Activated CD4-positive, alpha-beta memory T cell treated with anti-CD3 and anti-CD28 coated beads, Interleukin-2, amount 10 ng/mL, durations not matched to agents 7 days and 5 days (primary cell): ENCODE results near the gene DYNC1LI2. TPM values are rescaled to one million over a fixed set of nuclear protein-coding genes. Genes with fewer than 3 reads are reported as not detected.
A peak's percentile ranks its signal among the peaks of the same experiment; 100 is the strongest.

ENCODE experiments used
- CTCF ChIA-PET: fragments of 350-600 bp; sonication (Branson Sonifier 250); formaldehyde crosslinking; loops from one replicate; lab custom pipeline; 2021; ENCODE audit warnings: antibody characterized with exemption, inconsistent platforms; lab: Charles Lee
- POLR2A ChIA-PET: fragments of 350-600 bp; sonication (Branson Sonifier 250); formaldehyde crosslinking; loops from one replicate; lab custom pipeline; 2021; ENCODE audit warnings: antibody characterized with exemption; lab: Charles Lee
- DNase-seq: peaks from one replicate; pipeline ENCODE4 v3.0.0-alpha.2; 2020
- H3K27ac Mint-ChIP-seq: one replicate; pipeline ENCODE4 v1.8.0; 2021; ENCODE audit warnings: mild to moderate bottlenecking, mixed read lengths
- H3K27me3 Mint-ChIP-seq: one replicate; pipeline ENCODE4 v1.8.0; 2021; ENCODE audit warnings: mixed read lengths
- H3K36me3 Mint-ChIP-seq: one replicate; pipeline ENCODE4 v1.8.0; 2021; ENCODE audit warnings: low read depth, mixed read lengths
- H3K4me1 Mint-ChIP-seq: one replicate; pipeline ENCODE4 v1.8.0; 2021; ENCODE audit warnings: mixed read lengths
- H3K4me3 Mint-ChIP-seq: one replicate; pipeline ENCODE4 v1.8.0; 2021; ENCODE audit warnings: mild to moderate bottlenecking, mixed read lengths
- H3K9me3 Mint-ChIP-seq: one replicate; pipeline ENCODE4 v1.8.0; 2021; ENCODE audit warnings: mixed read lengths
- total RNA-seq, 2 experiments: library from RNA; stranded (reverse); gene quantifications; one replicate each; pipeline ENCODE4 v1.2.3, GENCODE V29; 2021

The DYNC1LI2 gene
- total RNA-seq, 2 experiments from 2014 or later: 50.1 to 52.9 TPM

DNA sequence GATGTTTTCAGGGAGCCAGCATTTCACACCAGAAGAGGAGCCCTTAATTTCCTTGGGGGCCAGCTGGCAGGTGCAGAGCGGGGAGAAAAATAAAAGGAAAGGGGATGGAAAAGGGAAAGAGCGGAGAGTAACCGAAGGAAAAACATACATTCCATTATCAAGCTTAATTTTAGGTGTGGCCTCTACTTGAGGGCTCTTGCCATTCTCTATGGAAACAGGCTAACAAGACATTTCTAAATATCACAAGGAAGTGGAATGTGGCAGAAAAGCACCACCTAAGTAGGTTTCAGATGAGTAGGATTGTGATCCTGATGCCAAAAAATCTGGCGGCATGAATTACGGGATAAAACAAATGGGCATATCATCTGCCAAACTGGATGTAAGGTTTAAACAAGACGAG is 970 bp upstream of the DYNC1LI2 start:
- H3K27ac Mint-ChIP-seq: peak overlapping the region; percentile 61
- H3K27me3 Mint-ChIP-seq: peaks cover 15% of the 10 kb centered on the region
- H3K36me3 Mint-ChIP-seq: peaks cover 16% of the 10 kb centered on the region
- H3K4me3 Mint-ChIP-seq: peak overlapping the region; percentile 70
- H3K4me1 Mint-ChIP-seq: peaks cover 34% of the 10 kb centered on the region
- no peaks in the 10 kb centered on the region for H3K9me3 Mint-ChIP-seq
- no peak for DNase-seq
- POLR2A ChIA-PET: interaction anchor here (0.7 to 2.6 kb wide), 7 partner anchors 10 to 345 kb away, joined by 3 to 8 read pairs (median 5); partner anchors contain the start of genes CKLF and NAE1
- CTCF ChIA-PET: interaction anchor here (0.6 to 3.4 kb wide), 29 partner anchors 10 to 348 kb away, joined by 3 to 27 read pairs (median 4); partner anchors contain the start of genes NAE1 and PDP2

DNA sequence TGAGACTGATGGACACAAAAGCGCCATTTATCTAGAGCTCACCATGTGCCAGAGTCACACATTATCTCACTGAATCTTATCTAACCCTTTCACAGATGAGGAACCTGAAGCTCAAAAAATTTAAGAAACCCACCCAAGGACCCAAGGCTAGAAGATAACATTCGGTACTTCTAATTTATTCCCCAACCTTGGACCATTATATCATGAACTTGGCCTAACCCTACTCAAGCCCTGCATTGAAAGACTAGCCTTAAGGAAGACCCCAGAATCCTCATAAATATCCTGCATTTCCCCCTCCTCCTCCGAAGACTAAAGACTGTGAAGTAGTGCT is 548 bp upstream of the DYNC1LI2 start:
- Mint-ChIP-seq H3K36me3 (peaks cover 18% of the 10 kb centered on the region), H3K27ac (peak overlapping the region; percentile 61), H3K27me3 (peaks cover 15% of the 10 kb centered on the region), H3K4me3 (peak overlapping the region; percentile 70), H3K9me3 (no peaks in the 10 kb centered on the region), H3K4me1 (peaks cover 37% of the 10 kb centered on the region)
- DNase-seq: no peak
- ChIA-PET POLR2A (interaction anchor here (0.7 to 2.6 kb wide), 9 partner anchors 10 to 345 kb away, joined by 3 to 8 read pairs (median 3); partner anchors contain the start of genes CKLF and NAE1), CTCF (interaction anchor here (0.5 to 3.4 kb wide), 31 partner anchors 9 to 772 kb away, joined by 3 to 27 read pairs (median 4); partner anchors contain the start of genes NAE1 and PDP2)

DNA sequence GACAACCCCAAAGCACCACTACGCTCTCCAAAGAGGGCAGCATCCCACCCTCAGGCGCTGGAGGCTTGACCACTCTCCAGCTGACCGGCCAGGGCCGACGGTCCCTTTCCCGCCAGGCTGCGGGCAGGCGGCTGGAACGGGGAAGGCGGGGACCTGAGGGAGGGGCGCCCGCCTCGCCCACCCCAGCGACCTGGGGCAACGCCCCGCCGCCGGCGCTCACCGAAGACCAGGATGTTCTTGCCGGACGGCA is 431 bp downstream of the DYNC1LI2 start:
- H3K4me1 Mint-ChIP-seq: peaks cover 47% of the 10 kb centered on the region
- POLR2A ChIA-PET: interaction anchor here (0.9 to 2.6 kb wide), 6 partner anchors 11 to 344 kb away, joined by 3 to 8 read pairs (median 6); partner anchors contain the start of genes NAE1 and PDP2
- H3K36me3 Mint-ChIP-seq: peaks cover 27% of the 10 kb centered on the region
- H3K27me3 Mint-ChIP-seq: peaks cover 15% of the 10 kb centered on the region
- DNase-seq: peak; percentile 21
- H3K4me3 Mint-ChIP-seq: peak overlapping the region; percentile 81
- no peaks in the 10 kb centered on the region for H3K9me3 Mint-ChIP-seq
- CTCF ChIA-PET: interaction anchor here (0.6 to 3.4 kb wide), 14 partner anchors 8 to 193 kb away, joined by 3 to 27 read pairs (median 6); partner anchors contain the start of gene NAE1
- peak overlapping the region; percentile 54 for H3K27ac Mint-ChIP-seq

DNA sequence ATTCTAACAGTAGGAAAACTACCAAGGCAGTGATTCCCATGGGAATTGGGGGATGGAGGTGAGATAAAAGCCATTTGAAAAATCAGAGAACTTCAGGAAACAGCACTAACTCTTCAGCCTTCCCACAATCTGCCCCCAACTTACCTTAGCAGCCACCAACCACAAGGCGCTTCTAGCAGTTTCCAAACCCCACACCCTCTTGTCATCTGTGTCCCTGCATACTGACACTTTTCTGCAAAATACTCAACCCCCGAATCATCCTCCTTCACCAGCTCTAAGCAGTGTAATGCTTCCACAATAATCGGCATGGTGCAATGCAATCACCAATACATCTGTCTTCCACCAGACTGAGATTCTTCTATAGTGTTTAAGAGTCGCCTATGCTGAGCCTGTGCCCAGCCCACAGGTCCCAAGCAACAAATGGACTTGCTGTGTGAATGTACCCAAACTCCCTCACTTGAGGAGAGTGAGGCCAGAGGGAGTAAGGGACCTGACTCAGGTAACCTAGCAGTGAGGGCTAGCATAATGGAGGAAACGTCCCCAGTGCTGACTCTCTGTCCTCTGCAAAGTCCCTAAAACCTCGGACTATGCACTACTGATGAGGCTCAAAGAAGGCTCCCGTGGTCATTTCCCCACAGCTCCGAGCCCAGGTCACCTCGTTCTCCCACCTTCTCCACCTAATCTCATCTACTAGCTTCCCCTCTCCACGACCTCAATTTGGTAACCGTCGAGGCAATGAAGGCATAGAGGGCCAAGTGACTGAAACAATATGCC is 943 bp downstream of the DYNC1LI2 start:
- Mint-ChIP-seq H3K9me3 (no peaks in the 10 kb centered on the region), H3K27me3 (peaks cover 14% of the 10 kb centered on the region), H3K36me3 (peaks cover 28% of the 10 kb centered on the region), H3K27ac (peak overlapping the region; percentile 54), H3K4me1 (peaks cover 48% of the 10 kb centered on the region), H3K4me3 (peak overlapping the region; percentile 81)
- POLR2A ChIA-PET: interaction anchor here (0.9 to 2.6 kb wide), 4 partner anchors 12 to 343 kb away, joined by 5 to 8 read pairs (median 8); partner anchors contain the start of genes NAE1 and PDP2
- DNase-seq: no peak
- CTCF ChIA-PET: interaction anchor here (1.3 to 3.4 kb wide), 7 partner anchors 8 to 120 kb away, joined by 4 to 27 read pairs (median 17); partner anchors contain the start of gene NAE1

DNA sequence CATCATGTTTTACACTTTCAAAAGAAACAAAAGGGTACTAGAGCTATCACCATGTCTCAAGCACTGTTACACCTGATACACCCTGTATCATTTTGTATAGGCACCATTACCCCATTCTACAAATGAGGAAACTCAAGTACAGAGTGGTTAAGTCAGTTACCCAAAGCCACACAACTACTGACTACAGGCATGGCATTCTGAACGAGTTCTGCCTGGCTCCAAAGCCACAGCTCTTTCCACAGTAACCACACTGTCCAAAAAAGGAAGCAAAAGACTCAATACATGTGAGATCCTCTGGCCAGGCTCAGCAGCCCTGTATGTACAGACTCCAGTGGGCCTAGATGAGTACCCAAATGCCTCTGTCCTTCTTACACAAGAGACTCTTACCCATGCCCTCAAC is 4.7 kb downstream of the DYNC1LI2 start:
- H3K36me3 Mint-ChIP-seq: peaks cover 41% of the 10 kb centered on the region
- H3K27me3 Mint-ChIP-seq: no peaks in the 10 kb centered on the region

DNA sequence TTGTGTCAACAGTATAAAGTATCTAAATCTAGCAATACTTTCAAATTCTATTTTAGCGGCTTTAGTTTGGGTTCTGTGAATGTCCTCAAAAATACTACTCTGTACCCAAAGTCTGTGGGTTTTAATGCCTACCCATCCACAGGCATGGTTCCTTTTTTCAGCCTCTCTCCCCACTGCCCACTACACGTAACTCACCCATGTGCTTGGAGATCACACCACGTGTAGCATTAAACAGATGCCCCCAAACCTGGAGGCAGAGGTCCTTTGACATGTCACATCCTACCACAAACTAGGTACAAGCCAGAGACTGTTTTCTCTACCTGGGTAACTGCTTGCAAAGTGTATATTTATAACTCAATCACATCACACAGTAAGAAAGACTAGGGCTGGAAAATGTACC is 5.4 kb downstream of the DYNC1LI2 start:
- no peak overlapping the region for H3K4me3 Mint-ChIP-seq
- no peak overlapping the region for H3K27ac Mint-ChIP-seq
- peaks cover 46% of the 10 kb centered on the region for H3K36me3 Mint-ChIP-seq
- POLR2A ChIA-PET: interaction anchor here (1.5 kb wide), 1 partner anchor 10 kb away, joined by 3 read pairs; no protein-coding TSS in a partner anchor
- H3K4me1 Mint-ChIP-seq: peaks cover 49% of the 10 kb centered on the region
- CTCF ChIA-PET: interaction anchor here (1.0 to 1.9 kb wide), 4 partner anchors 10 to 85 kb away, joined by 3 to 9 read pairs (median 6); partner anchors contain the start of gene NAE1
- DNase-seq: no peak
- no peaks in the 10 kb centered on the region for H3K9me3 Mint-ChIP-seq
- H3K27me3 Mint-ChIP-seq: no peaks in the 10 kb centered on the region

More for the DNA sequence above, 4.7 kb downstream of the DYNC1LI2 start:
- DNase-seq: peak; percentile 58
- H3K9me3 Mint-ChIP-seq: no peaks in the 10 kb centered on the region
- peaks cover 45% of the 10 kb centered on the region for H3K4me1 Mint-ChIP-seq
- ChIA-PET CTCF (interaction anchor here (1.0 to 1.5 kb wide), 4 partner anchors 10 to 84 kb away, joined by 3 to 7 read pairs (median 4); partner anchors contain the start of gene NAE1), POLR2A (interaction anchor here (1.5 kb wide), 1 partner anchor 9 kb away, joined by 3 read pairs; no protein-coding TSS in a partner anchor)
- H3K4me3 Mint-ChIP-seq: no peak overlapping the region
- H3K27ac Mint-ChIP-seq: peak overlapping the region; percentile 73

DNA sequence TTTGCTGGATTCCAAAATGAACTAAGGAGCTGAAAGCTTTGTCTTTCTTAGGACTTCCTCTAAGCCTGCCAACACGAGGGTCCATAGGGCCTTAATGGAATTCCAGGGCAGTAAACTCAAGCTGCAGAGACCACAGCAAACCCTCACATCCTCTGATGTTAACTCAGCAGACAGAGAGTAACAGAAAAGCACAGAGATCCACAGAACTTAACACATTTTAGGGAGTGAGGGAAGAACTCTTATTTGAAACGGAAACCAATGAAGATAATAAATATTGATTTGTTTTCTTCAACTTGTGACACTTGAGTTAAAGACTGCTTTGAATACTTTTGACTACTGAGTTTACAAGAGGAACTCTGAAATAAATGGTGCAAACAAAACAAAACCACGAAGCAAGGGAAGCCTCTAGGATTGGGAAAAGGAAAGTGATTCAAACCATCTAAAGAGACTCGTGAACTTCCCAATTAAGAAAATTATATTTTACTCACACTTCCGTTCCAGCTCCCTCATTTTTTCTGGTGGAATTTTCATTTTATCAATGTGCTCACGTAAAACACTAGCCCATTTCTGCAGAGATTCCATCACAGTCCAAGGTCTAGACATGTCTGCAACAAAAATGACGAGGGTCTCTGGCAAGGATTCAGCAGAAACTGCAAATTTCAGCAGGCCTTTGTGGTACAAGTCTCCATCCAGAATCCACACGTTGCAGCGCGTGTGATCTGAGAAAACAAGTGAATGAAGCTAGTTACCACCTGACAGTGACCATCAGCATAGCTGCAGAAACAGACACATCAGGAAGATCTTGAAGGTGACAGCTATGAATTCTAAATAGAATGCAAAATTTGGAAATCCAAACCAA is 9.2 kb downstream of the DYNC1LI2 start:
- no peak for DNase-seq
- peaks cover 58% of the 10 kb centered on the region for H3K36me3 Mint-ChIP-seq
- no peaks in the 10 kb centered on the region for H3K27me3 Mint-ChIP-seq
- CTCF ChIA-PET: interaction anchor here (0.7 to 2.3 kb wide), 11 partner anchors 9 to 706 kb away, joined by 3 to 27 read pairs (median 5); partner anchors contain the start of genes DYNC1LI2 and NAE1
- H3K27ac Mint-ChIP-seq: peak overlapping the region; percentile 60
- H3K4me1 Mint-ChIP-seq: peaks cover 38% of the 10 kb centered on the region
- POLR2A ChIA-PET: interaction anchor here (0.7 kb wide), 1 partner anchor 191 kb away, joined by 3 read pairs; no protein-coding TSS in a partner anchor
- no peaks in the 10 kb centered on the region for H3K9me3 Mint-ChIP-seq
- H3K4me3 Mint-ChIP-seq: no peak overlapping the region

DNA sequence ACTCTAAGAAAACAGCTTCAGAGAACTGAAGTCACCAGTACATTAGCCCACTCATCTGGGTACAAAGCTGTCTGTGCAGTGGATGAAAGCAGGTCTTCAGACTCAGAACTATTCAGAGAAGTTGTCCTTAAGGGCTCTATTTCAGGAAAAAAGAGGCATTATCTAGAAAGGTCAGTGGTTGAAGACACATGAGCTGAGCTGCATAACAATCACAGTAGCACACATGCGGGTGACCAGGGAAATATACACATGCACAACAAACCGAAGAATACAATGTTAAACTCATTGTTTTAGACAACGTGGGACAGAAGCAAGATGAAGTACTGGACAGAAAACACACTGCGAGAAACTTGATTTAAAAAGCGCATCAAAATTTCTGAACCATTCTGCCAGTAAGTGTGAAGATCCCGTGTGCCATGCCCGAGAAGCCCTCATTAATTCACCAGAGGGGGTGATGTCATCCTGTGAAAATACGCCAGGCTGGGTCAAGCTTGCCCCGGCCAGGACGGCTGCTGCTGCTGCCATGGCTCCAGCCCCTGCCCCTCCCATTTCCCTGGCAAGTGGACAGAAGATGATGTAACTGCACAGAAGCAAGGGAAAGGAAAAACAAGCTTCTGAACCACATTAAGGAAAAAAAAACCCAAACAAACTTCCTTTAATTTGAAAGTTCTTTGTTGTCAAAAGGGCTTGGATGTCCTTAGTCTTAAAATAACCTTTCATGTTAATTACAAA is 10.1 kb downstream of the DYNC1LI2 start:
- DNase-seq: no peak
- Mint-ChIP-seq H3K27ac (peak overlapping the region; percentile 42), H3K4me1 (peaks cover 30% of the 10 kb centered on the region), H3K36me3 (peaks cover 51% of the 10 kb centered on the region), H3K27me3 (no peaks in the 10 kb centered on the region), H3K9me3 (no peaks in the 10 kb centered on the region), H3K4me3 (no peak overlapping the region)
- POLR2A ChIA-PET: interaction anchor here (0.7 to 1.2 kb wide), 3 partner anchors 13 to 192 kb away, joined by 3 read pairs; partner anchors contain the start of gene CKLF
- CTCF ChIA-PET: interaction anchor here (0.7 to 2.3 kb wide), 18 partner anchors 8 to 706 kb away, joined by 3 to 27 read pairs (median 5); partner anchors contain the start of genes DYNC1LI2 and NAE1

DNA sequence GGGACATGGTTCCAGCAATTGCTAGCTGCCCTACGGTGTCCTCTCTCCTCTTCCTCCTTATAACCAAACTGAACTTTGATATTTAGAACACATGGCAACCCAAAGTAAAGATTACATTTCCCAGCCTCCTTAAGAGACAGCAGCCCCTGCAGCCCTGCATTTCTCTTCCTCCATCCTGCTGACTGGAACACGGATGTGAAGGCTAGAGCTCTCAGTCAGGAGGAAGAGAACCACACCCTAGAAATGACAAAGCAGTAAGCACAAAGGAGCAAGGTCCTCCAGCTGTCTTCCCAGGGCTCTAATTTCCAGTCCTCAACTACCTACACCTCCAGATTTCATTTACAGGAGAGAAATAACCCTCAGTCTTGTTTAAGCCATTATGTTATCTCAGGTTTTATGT is 10.9 kb downstream of the DYNC1LI2 start:
- Mint-ChIP-seq H3K4me3 (no peak overlapping the region), H3K27me3 (no peaks in the 10 kb centered on the region), H3K4me1 (peaks cover 25% of the 10 kb centered on the region), H3K36me3 (peaks cover 53% of the 10 kb centered on the region), H3K9me3 (no peaks in the 10 kb centered on the region), H3K27ac (peak overlapping the region; percentile 65)
- no peak for DNase-seq
- ChIA-PET CTCF (interaction anchor here (0.6 to 2.3 kb wide), 20 partner anchors 8 to 336 kb away, joined by 3 to 27 read pairs (median 5); partner anchors contain the start of genes DYNC1LI2 and NAE1), POLR2A (interaction anchor here (0.6 to 1.3 kb wide), 6 partner anchors 11 to 188 kb away, joined by 3 read pairs; partner anchors contain the start of genes CKLF and DYNC1LI2)

DNA sequence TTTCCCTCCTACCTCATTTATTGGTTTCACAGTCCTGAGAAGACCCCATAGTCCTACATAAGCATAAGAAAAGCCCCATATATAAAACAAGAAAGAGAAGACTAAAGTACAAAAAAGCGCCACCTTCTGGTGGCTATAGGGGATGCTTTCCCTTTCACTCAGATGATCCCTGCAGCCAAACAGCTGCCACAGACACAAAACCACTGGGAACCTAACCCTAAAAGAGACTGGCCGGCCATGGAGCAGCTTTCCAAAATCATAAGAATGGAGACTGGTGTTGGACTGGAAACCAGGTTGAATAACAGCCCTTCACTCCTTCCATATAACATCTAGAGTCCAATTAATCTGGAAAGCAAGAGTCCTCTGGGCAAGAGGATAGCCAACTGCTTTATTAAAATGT is 11.4 kb downstream of the DYNC1LI2 start:
- H3K27me3 Mint-ChIP-seq: no peaks in the 10 kb centered on the region
- no peak overlapping the region for H3K4me3 Mint-ChIP-seq
- peak overlapping the region; percentile 65 for H3K27ac Mint-ChIP-seq
- DNase-seq: peak; percentile 38
- ChIA-PET CTCF (interaction anchor here (0.6 to 2.3 kb wide), 15 partner anchors 9 to 334 kb away, joined by 3 to 27 read pairs (median 5); partner anchors contain the start of genes DYNC1LI2 and NAE1), POLR2A (interaction anchor here (0.6 to 1.3 kb wide), 5 partner anchors 11 to 187 kb away, joined by 3 read pairs; partner anchors contain the start of genes CKLF and DYNC1LI2)
- peaks cover 25% of the 10 kb centered on the region for H3K4me1 Mint-ChIP-seq
- H3K9me3 Mint-ChIP-seq: no peaks in the 10 kb centered on the region
- H3K36me3 Mint-ChIP-seq: peaks cover 54% of the 10 kb centered on the region

DNA sequence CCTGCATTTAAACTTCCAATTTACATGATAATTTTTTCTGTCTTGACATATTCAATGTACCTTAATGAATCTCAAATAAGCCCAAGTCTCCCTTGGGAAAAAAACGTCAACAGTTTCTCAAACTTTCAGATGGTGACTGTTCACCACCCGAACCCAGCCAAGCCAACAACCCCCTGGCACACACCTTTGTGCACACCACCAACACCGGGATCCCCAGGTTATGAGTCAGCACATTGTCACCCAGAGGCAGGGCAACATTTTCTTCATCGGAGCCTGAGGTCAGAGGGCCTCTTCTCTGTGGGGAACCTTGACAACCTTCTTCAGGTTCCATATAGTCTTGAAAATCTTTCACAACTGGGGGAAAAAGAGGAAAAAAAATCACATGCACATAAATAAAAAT is 15.5 kb downstream of the DYNC1LI2 start:
- Mint-ChIP-seq H3K4me3 (no peak overlapping the region), H3K27me3 (no peaks in the 10 kb centered on the region), H3K4me1 (peaks cover 17% of the 10 kb centered on the region), H3K36me3 (peaks cover 69% of the 10 kb centered on the region), H3K9me3 (no peaks in the 10 kb centered on the region), H3K27ac (no peak overlapping the region)
- no peak for DNase-seq
- POLR2A ChIA-PET: no interaction called here
- CTCF ChIA-PET: interaction anchor here (1.1 to 3.3 kb wide), 6 partner anchors 8 to 139 kb away, joined by 4 to 23 read pairs (median 8); partner anchors contain the start of genes DYNC1LI2 and NAE1
